ENCODE results near the gene ZBTB46. TPM values are rescaled to one million over a fixed set of nuclear protein-coding genes. Genes with fewer than 3 reads are reported as not detected.

The ZBTB46 gene
- total RNA-seq, 1 donor from 2014 or later = 11.6 TPM

- TF ChIP-seq CTCF (IDR thresholded peaks at IDR 0.05; ENCODE audit: unreplicated experiment) = no peak
- Mint-ChIP-seq H3K27me3 (ENCODE audit: low read depth) (no peaks in the 10 kb centered on the region), H3K9me3 (no peaks in the 10 kb centered on the region), H3K36me3 (no peaks in the 10 kb centered on the region), H3K4me3 (no peak overlapping the region), H3K4me1 (no peaks in the 10 kb centered on the region), H3K27ac (no peak overlapping the region)
- DNase-seq (ENCODE audit: low spot score in 2 of 2, unreplicated experiment in 2 of 2) = no peak
Observed at GRCh38 chr20:63698739-63699465, 132.2 kb downstream of the ZBTB46 start.

GRCh38 chr20:63697868-63698545 is 133.1 kb downstream of the ZBTB46 start:
- Mint-ChIP-seq H3K27me3 (ENCODE audit: low read depth) (no peaks in the 10 kb centered on the region), H3K4me1 (no peaks in the 10 kb centered on the region), H3K9me3 (no peaks in the 10 kb centered on the region), H3K36me3 (peaks cover 3% of the 10 kb centered on the region), H3K27ac (no peak overlapping the region), H3K4me3 (peak overlapping the region; percentile 43)
- DNase-seq (ENCODE audit: low spot score in 2 of 2, unreplicated experiment in 2 of 2) = no peak
- no peak for TF ChIP-seq CTCF (IDR thresholded peaks at IDR 0.05; ENCODE audit: unreplicated experiment)

DNA sequence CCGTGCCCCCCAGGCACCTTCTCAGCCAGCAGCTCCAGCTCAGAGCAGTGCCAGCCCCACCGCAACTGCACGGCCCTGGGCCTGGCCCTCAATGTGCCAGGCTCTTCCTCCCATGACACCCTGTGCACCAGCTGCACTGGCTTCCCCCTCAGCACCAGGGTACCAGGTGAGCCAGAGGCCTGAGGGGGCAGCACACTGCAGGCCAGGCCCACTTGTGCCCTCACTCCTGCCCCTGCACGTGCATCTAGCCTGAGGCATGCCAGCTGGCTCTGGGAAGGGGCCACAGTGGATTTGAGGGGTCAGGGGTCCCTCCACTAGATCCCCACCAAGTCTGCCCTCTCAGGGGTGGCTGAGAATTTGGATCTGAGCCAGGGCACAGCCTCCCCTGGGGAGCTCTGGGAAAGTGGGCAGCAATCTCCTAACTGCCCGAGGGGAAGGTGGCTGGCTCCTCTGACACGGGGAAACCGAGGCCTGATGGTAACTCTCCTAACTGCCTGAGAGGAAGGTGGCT is 133.7 kb downstream of the ZBTB46 start:
- H3K4me1 Mint-ChIP-seq = no peaks in the 10 kb centered on the region
- peak overlapping the region; percentile 43 for H3K4me3 Mint-ChIP-seq
- H3K36me3 Mint-ChIP-seq = peaks cover 5% of the 10 kb centered on the region
- no peak for TF ChIP-seq CTCF (IDR thresholded peaks at IDR 0.05; ENCODE audit: unreplicated experiment)
- no peaks in the 10 kb centered on the region for H3K9me3 Mint-ChIP-seq
- no peak for DNase-seq (ENCODE audit: low spot score in 2 of 2, unreplicated experiment in 2 of 2)
- no peak overlapping the region for H3K27ac Mint-ChIP-seq
- no peaks in the 10 kb centered on the region for H3K27me3 Mint-ChIP-seq (ENCODE audit: low read depth)

- H3K27me3 Mint-ChIP-seq (ENCODE audit: low read depth) = no peaks in the 10 kb centered on the region
- no peaks in the 10 kb centered on the region for H3K4me1 Mint-ChIP-seq
- peaks cover 7% of the 10 kb centered on the region for H3K36me3 Mint-ChIP-seq
- TF ChIP-seq CTCF (IDR thresholded peaks at IDR 0.05; ENCODE audit: unreplicated experiment) = no peak
- no peak for DNase-seq (ENCODE audit: low spot score in 2 of 2, unreplicated experiment in 2 of 2)
- H3K4me3 Mint-ChIP-seq = peak within 1 kb of the TSS; percentile 43
- no peak within 1 kb of the TSS for H3K27ac Mint-ChIP-seq
- H3K9me3 Mint-ChIP-seq = no peaks in the 10 kb centered on the region
Observed at GRCh38 chr20:63696628-63697356, 134.3 kb downstream of the ZBTB46 start, which contains the start of gene TNFRSF6B. TNFRSF6B (plus strand) TSS chr20:63696652; CDS start chr20:63696768, 116 bp downstream.

GRCh38 chr20:63696306-63696627 is 134.8 kb downstream of the ZBTB46 start:
- TF ChIP-seq CTCF (IDR thresholded peaks at IDR 0.05; ENCODE audit: unreplicated experiment) = no peak
- Mint-ChIP-seq H3K4me3 (peak overlapping the region; percentile 37), H3K9me3 (no peaks in the 10 kb centered on the region), H3K4me1 (no peaks in the 10 kb centered on the region), H3K27ac (no peak overlapping the region), H3K36me3 (peaks cover 7% of the 10 kb centered on the region), H3K27me3 (ENCODE audit: low read depth) (no peaks in the 10 kb centered on the region)
- no peak for DNase-seq (ENCODE audit: low spot score in 2 of 2, unreplicated experiment in 2 of 2)

Measured in mesothelial cell of epicardium (in vitro differentiated cells).